Karpas-422 (cell line): ENCODE data around the gene ZNF660. TPM values are rescaled to one million over a fixed set of nuclear protein-coding genes. Genes with fewer than 3 reads are reported as not detected.
"Not testable (repeated sequence)": the region's sequence is repeated elsewhere in the genome, so short reads cannot be mapped to it uniquely, and the experiment has no call there.

Source experiments
- DNase-seq: peaks from one replicate; pipeline ENCODE4 v3.0.0-alpha.2; 2015
- H2AFZ ChIP-seq: fragments of 200-600 bp; sonication (generic); 2 replicates; pipeline ENCODE4 v1.6.1; 2014; ENCODE audit warnings: antibody characterized with exemption, low read length, mixed read lengths
- H3K27ac ChIP-seq: fragments of 200-600 bp; sonication (generic); 2 replicates; pipeline ENCODE4 v1.5.1; 2014; ENCODE audit warnings: mild to moderate bottlenecking, low read length, moderate library complexity
- H3K27me3 ChIP-seq: fragments of 200-600 bp; sonication (generic); 2 replicates; pipeline ENCODE4 v1.6.1; 2014; ENCODE audit warnings: low read length, mixed read lengths
- H3K36me3 ChIP-seq: fragments of 200-600 bp; sonication (generic); 2 replicates; pipeline ENCODE4 v1.6.1; 2014; ENCODE audit warnings: low read length, mixed read lengths; ENCODE audit not compliant: insufficient read depth
- H3K4me1 ChIP-seq: fragments of 200-600 bp; sonication (generic); 2 replicates; pipeline ENCODE4 v1.6.1; 2014; ENCODE audit warnings: mild to moderate bottlenecking, low read length, mixed read lengths
- H3K4me2 ChIP-seq: fragments of 200-600 bp; sonication (generic); 2 replicates; pipeline ENCODE4 v1.6.1; 2014; ENCODE audit warnings: low read length, low read depth, mild to moderate bottlenecking; ENCODE audit not compliant: poor library complexity, severe bottlenecking
- H3K4me3 ChIP-seq: fragments of 200-600 bp; sonication (generic); 2 replicates; pipeline ENCODE4 v1.5.1; 2014; ENCODE audit warnings: mild to moderate bottlenecking, antibody characterized with exemption, low read length, mixed read lengths
- H3K79me2 ChIP-seq: fragments of 200-600 bp; sonication (generic); 2 replicates; pipeline ENCODE4 v1.6.1; 2014; ENCODE audit warnings: mild to moderate bottlenecking, low read length, mixed read lengths
- H3K9ac ChIP-seq: fragments of 200-600 bp; sonication (generic); 2 replicates; pipeline ENCODE4 v1.6.0; 2014; ENCODE audit warnings: low read length
- H3K9me2 ChIP-seq: fragments of 200-600 bp; sonication (generic), shearing (Covaris generic); replicated peaks from 2 replicates; pipeline ENCODE4 v1.6.0; 2014; ENCODE audit warnings: mild to moderate bottlenecking, low read length, moderate library complexity; ENCODE audit not compliant: insufficient read depth
- H3K9me3 ChIP-seq: fragments of 300-700, 200-600 bp; sonication (generic); 2 replicates; pipeline ENCODE4 v1.6.1; 2014; ENCODE audit warnings: low read length, mixed read lengths
- H4K20me1 ChIP-seq: fragments of 200-600 bp; sonication (generic); 2 replicates; pipeline ENCODE4 v1.6.1; 2014; ENCODE audit warnings: mild to moderate bottlenecking, antibody characterized with exemption, low read length, low read depth; ENCODE audit not compliant: insufficient read depth
- total RNA-seq: library from RNA; depleted of rRNA; stranded (reverse); fragments of >200 nt; shearing (Covaris generic); gene quantifications from 2 replicates; pipeline ENCODE4 v1.2.3, GENCODE V29; 2014; ENCODE audit warnings: low replicate concordance

The ZNF660 gene
- total RNA-seq, 1 experiment from 2014 or later = 11.1 TPM

GRCh38 chr3:44562147-44562546 lies 22.6 kb upstream of the ZNF660 start:
- Histone ChIP-seq H3K9me3 (peaks cover 16% of the 10 kb centered on the region), H4K20me1 (no peaks in the 10 kb centered on the region), H3K36me3 (peaks cover 50% of the 10 kb centered on the region), H2AFZ (no peak overlapping the region), H3K4me2 (no peak overlapping the region), H3K27ac (no peak overlapping the region), H3K79me2 (peaks cover 9% of the 10 kb centered on the region), H3K4me1 (no peaks in the 10 kb centered on the region), H3K27me3 (no peaks in the 10 kb centered on the region), H3K9me2 (no peaks in the 10 kb centered on the region), H3K4me3 (no peak overlapping the region), H3K9ac (no peak overlapping the region)
- no peak for DNase-seq

DNA sequence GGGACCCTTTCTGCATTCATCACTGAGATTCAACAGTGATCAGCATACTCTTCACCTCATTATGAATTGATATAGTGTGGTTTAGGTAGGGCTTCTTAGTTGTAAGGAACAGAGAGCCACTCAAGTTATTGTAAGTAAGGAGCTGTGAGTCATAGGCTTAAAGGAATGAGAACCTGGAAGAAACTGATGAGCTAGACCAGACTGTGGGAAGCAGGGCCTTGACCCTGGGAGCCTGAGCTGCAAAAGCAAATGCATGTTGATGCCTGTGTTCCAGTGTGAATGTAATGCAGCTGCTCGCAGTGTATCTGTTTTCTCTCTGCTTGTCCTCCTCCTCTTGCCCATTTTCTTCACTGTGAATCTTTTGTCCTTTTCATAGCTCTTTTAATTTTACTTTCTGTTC lies 16.2 kb upstream of the ZNF660 start:
- Histone ChIP-seq H3K9me2 (no peaks in the 10 kb centered on the region), H3K9ac (no peak overlapping the region), H3K4me2 (no peak overlapping the region), H3K27me3 (no peaks in the 10 kb centered on the region), H3K9me3 (peaks cover 27% of the 10 kb centered on the region), H3K4me1 (no peaks in the 10 kb centered on the region), H3K27ac (no peak overlapping the region), H2AFZ (no peak overlapping the region), H3K4me3 (no peak overlapping the region), H4K20me1 (no peaks in the 10 kb centered on the region), H3K79me2 (no peaks in the 10 kb centered on the region), H3K36me3 (peaks cover 60% of the 10 kb centered on the region)
- DNase-seq = no peak

- Histone ChIP-seq H3K79me2 (no peaks in the 10 kb centered on the region), H3K4me2 (no peak overlapping the region), H3K4me3 (no peak overlapping the region), H3K27ac (no peak overlapping the region), H3K9me2 (no peaks in the 10 kb centered on the region), H4K20me1 (no peaks in the 10 kb centered on the region), H3K27me3 (no peaks in the 10 kb centered on the region), H3K9ac (no peak overlapping the region), H2AFZ (no peak overlapping the region), H3K36me3 (peaks cover 50% of the 10 kb centered on the region), H3K9me3 (peaks cover 22% of the 10 kb centered on the region), H3K4me1 (no peaks in the 10 kb centered on the region)
- no peak for DNase-seq
Measured at GRCh38 chr3:44571024-44571423, 13.7 kb upstream of the ZNF660 start.

DNA sequence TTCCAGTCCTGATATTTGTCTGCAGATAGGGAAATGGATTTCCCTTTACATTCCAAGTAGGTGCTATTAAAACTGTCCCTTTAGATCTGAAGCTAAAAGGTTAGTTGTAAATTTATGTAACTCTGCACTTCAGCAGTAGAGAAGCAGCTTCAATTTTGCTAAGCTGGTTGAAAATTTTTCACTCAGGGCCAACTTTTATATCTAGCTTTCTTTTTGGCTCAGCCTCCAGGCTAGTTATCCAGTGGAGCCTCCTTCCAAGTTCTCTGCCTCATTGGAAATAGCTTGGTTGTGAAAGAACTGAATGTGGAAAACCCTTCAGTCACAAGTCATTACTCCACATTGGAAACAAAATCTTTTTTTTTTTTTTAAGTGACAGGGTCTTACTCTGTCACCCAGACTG lies 8.2 kb upstream of the ZNF660 start:
- Histone ChIP-seq H3K4me3 (no peak overlapping the region), H3K79me2 (no peaks in the 10 kb centered on the region), H2AFZ (no peak overlapping the region), H3K9ac (no peak overlapping the region), H3K4me2 (no peak overlapping the region), H4K20me1 (no peaks in the 10 kb centered on the region), H3K27me3 (no peaks in the 10 kb centered on the region), H3K27ac (no peak overlapping the region), H3K9me3 (peaks cover 3% of the 10 kb centered on the region), H3K36me3 (peaks cover 12% of the 10 kb centered on the region), H3K4me1 (no peaks in the 10 kb centered on the region), H3K9me2 (no peaks in the 10 kb centered on the region)
- no peak for DNase-seq

GRCh38 chr3:44577354-44577952 lies 7.3 kb upstream of the ZNF660 start:
- H3K4me1 ChIP-seq, H4K20me1 ChIP-seq, H3K79me2 ChIP-seq, H3K4me3 ChIP-seq, DNase-seq, H3K9ac ChIP-seq, H3K36me3 ChIP-seq, H3K9me3 ChIP-seq, H3K27ac ChIP-seq, H2AFZ ChIP-seq, H3K27me3 ChIP-seq, H3K4me2 ChIP-seq, H3K9me2 ChIP-seq: not testable (repeated sequence)

DNA sequence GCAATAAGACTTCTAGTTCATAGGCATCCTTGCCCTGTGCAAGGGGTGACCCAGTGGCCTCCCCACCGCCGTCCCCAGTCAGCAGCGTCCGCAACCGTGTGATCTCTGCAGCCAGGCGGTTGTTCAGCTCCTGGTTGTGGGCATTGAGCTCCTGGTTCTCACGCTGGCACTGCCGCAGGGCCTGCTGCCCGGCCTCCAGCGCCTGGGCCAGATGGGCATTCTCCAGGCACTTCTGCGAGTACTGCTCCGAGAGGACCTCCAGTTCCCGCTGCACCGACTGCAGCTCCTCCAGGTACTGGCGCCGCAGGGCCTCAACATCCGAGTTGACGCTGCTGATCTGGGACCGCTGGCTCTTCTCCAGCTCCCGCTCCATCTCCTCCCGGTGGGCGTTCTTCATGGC lies 6.4 kb upstream of the ZNF660 start:
- H4K20me1 ChIP-seq, H3K9me3 ChIP-seq, H3K4me1 ChIP-seq, H3K4me2 ChIP-seq, H3K36me3 ChIP-seq, H2AFZ ChIP-seq, H3K79me2 ChIP-seq, H3K9me2 ChIP-seq, H3K4me3 ChIP-seq, H3K27ac ChIP-seq, H3K9ac ChIP-seq, H3K27me3 ChIP-seq, DNase-seq: not testable (repeated sequence)

DNA sequence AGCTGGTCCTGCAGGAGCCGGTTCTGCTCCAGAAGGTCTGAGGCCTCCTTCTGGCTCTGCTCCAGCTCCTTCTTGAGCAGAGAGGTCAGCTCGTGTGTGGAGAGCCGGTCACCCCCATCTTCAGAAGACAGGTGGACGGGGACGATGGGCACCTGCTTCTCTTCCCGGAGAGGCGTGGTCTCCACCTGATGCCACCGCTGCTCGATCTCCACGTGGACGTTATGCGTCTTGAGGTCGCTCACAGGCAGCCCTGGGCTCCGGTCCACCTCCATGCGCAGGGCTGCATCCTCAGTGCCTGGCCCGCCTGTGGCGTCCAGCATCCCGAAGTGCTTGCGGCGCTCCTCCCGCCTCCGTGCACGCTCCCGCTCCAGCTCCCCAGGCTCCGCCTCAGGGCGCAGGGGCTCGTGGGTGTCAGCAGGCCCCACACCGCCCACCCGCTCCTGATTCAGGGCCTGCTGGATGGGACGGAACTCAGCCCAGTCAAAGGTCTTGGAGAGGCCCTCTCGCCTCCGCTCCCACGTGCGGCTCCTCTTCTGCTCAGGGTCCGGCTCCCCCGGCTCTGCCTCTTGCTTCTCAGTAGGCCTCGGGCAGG lies 5.7 kb upstream of the ZNF660 start:
- not testable (repeated sequence) for H3K4me3 ChIP-seq, H4K20me1 ChIP-seq, H3K27ac ChIP-seq, H3K9ac ChIP-seq, H3K36me3 ChIP-seq, H3K4me1 ChIP-seq, DNase-seq, H3K9me3 ChIP-seq, H2AFZ ChIP-seq, H3K27me3 ChIP-seq, H3K79me2 ChIP-seq, H3K9me2 ChIP-seq, H3K4me2 ChIP-seq

DNA sequence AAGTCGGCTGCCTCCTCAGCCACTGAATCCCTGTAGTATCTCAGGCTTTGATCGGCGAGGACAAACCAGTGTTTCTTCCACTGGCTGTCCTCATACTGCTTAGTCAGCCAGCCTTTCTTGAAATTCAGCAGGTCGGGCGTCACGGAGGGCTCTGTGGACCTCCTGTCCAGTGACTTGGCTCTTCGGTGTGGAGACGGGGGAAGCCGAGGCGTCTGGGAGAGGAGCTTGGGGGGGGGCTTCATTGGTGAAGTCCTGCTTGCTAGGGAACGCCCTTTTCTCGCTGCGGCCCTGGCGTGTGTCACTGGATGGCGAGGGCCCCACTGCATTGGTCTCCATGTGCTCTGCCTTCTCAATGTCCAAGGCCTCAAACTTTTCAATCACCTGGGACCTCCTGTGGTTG lies 5.0 kb upstream of the ZNF660 start:
- not testable (repeated sequence) for H3K79me2 ChIP-seq, DNase-seq, H4K20me1 ChIP-seq, H3K9ac ChIP-seq, H2AFZ ChIP-seq, H3K4me2 ChIP-seq, H3K4me1 ChIP-seq, H3K9me3 ChIP-seq, H3K9me2 ChIP-seq, H3K27ac ChIP-seq, H3K4me3 ChIP-seq, H3K27me3 ChIP-seq, H3K36me3 ChIP-seq

DNA sequence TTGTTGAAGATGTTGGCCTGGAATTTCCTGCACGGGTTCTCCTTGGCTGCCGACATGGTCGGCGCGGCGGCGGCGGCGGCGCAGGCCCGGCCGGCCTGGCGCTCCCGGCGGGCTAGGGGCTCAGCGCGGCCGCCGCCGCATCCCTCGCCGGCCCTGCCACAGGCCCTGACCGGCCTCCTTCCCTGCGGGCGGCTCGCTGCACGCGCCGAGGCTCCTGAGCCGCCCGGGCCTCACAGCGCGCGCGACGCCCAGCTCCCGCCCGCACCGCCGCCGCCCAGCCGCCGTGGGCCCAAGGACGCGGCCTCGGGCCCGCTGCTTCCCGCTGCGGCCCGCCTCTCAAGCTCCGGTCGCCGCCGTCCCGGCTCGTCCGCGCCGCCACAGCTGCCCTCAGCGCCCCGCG lies 3.8 kb upstream of the ZNF660 start:
- not testable (repeated sequence) for H3K4me1 ChIP-seq, H3K9me2 ChIP-seq, H3K36me3 ChIP-seq, DNase-seq, H3K4me3 ChIP-seq, H3K27me3 ChIP-seq, H3K27ac ChIP-seq, H4K20me1 ChIP-seq, H3K4me2 ChIP-seq, H3K79me2 ChIP-seq, H3K9ac ChIP-seq, H2AFZ ChIP-seq, H3K9me3 ChIP-seq
